Measurements from ENCODE around the gene ACOXL.

Gene ACOXL

DNA sequence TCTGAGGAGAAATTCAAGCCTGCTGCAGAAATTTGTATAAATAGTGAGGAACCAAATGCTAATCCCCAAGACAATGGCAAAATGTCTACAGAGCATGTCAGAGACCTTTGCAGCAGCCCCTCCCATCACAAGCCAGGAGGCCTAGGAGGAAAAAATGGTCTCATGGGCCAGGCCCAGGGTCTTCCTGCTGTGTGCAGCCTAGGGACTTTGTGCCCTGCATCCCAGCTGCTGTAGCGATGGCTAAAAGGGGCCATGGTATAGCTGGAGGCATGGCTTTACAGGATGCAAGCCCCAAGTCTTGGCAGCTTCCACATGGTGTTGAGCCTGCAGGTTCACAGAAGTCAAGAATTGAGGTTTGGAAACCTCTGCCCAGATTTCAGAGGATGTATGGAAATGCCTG is 197.2 kb downstream of the ACOXL start:
- Histone ChIP-seq H3K36me3 (ENCODE audit: insufficient read depth, low read length) (no peaks in the 10 kb centered on the region), H3K9me2 (ENCODE audit: low read depth, low read length) (no peaks in the 10 kb centered on the region), H3K4me3 (ENCODE audit: low read depth, low read length, poor library complexity, severe bottlenecking) (no peak overlapping the region), H3K9ac (ENCODE audit: low read length) (no peak overlapping the region), H3K27ac (ENCODE audit: low read depth, low read length, poor library complexity, severe bottlenecking) (no peak overlapping the region), H4K20me1 (ENCODE audit: insufficient read depth, low read length) (no peaks in the 10 kb centered on the region), H3K9me3 (ENCODE audit: low read length) (no peaks in the 10 kb centered on the region), H3F3A (ENCODE audit: insufficient read depth, low read length) (no peaks in the 10 kb centered on the region), H3K27me3 (ENCODE audit: insufficient read depth, low read length) (no peaks in the 10 kb centered on the region), H3K4me1 (ENCODE audit: insufficient read depth, low read length, severe bottlenecking) (no peaks in the 10 kb centered on the region), H3K79me2 (ENCODE audit: insufficient read depth, low read length) (no peaks in the 10 kb centered on the region), H3K4me2 (ENCODE audit: low read length) (no peak overlapping the region), H2AFZ (ENCODE audit: low read length) (no peak overlapping the region)
- TF ChIP-seq EZH2 (IDR thresholded peaks at IDR 0.05; ENCODE audit: borderline replicate concordance, low read length) (no peak), CTCF (IDR thresholded peaks at IDR 0.05; ENCODE audit: low read length) (no peak)

- Histone ChIP-seq H3F3A (ENCODE audit: insufficient read depth, low read length) (no peaks in the 10 kb centered on the region), H3K9me3 (ENCODE audit: low read length) (no peaks in the 10 kb centered on the region), H3K36me3 (ENCODE audit: insufficient read depth, low read length) (no peaks in the 10 kb centered on the region), H3K79me2 (ENCODE audit: insufficient read depth, low read length) (no peaks in the 10 kb centered on the region), H3K9me2 (ENCODE audit: low read depth, low read length) (no peaks in the 10 kb centered on the region), H3K27me3 (ENCODE audit: insufficient read depth, low read length) (no peaks in the 10 kb centered on the region), H3K4me1 (ENCODE audit: insufficient read depth, low read length, severe bottlenecking) (no peaks in the 10 kb centered on the region), H4K20me1 (ENCODE audit: insufficient read depth, low read length) (no peaks in the 10 kb centered on the region), H2AFZ (ENCODE audit: low read length) (no peak overlapping the region), H3K4me2 (ENCODE audit: low read length) (no peak overlapping the region), H3K27ac (ENCODE audit: low read depth, low read length, poor library complexity, severe bottlenecking) (no peak overlapping the region), H3K4me3 (ENCODE audit: low read depth, low read length, poor library complexity, severe bottlenecking) (no peak overlapping the region), H3K9ac (ENCODE audit: low read length) (no peak overlapping the region)
- TF ChIP-seq CTCF (IDR thresholded peaks at IDR 0.05; ENCODE audit: low read length) (no peak), EZH2 (IDR thresholded peaks at IDR 0.05; ENCODE audit: borderline replicate concordance, low read length) (no peak)
These were observed 199.3 kb downstream of the ACOXL start for GRCh38 chr2:110931648-110932047.

DNA sequence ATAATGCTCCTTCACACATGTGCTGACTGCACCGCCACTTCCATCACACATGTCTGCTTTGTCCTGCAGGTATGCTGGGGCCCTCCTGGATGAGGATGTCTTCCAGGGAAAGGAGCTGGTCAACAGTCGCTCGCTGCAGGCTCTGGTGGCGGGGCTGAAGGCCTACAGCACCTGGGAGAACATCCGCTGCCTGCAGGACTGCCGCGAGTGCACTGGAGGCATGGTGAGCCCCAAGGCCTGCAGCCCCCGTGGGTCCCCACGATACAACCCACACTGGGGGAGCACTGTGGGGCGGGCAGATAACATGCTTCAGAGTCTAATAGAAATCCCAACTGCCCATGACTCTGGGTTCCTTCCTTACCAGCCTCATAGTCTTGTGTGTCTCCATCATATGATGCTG is 201.0 kb downstream of the ACOXL start:
- Histone ChIP-seq H3K79me2 (ENCODE audit: insufficient read depth, low read length) (no peaks in the 10 kb centered on the region), H3K4me3 (ENCODE audit: low read depth, low read length, poor library complexity, severe bottlenecking) (no peak overlapping the region), H4K20me1 (ENCODE audit: insufficient read depth, low read length) (no peaks in the 10 kb centered on the region), H3F3A (ENCODE audit: insufficient read depth, low read length) (no peaks in the 10 kb centered on the region), H3K9me2 (ENCODE audit: low read depth, low read length) (no peaks in the 10 kb centered on the region), H3K4me2 (ENCODE audit: low read length) (no peak overlapping the region), H3K36me3 (ENCODE audit: insufficient read depth, low read length) (no peaks in the 10 kb centered on the region), H3K27me3 (ENCODE audit: insufficient read depth, low read length) (no peaks in the 10 kb centered on the region), H3K4me1 (ENCODE audit: insufficient read depth, low read length, severe bottlenecking) (no peaks in the 10 kb centered on the region), H2AFZ (ENCODE audit: low read length) (no peak overlapping the region), H3K9me3 (ENCODE audit: low read length) (no peaks in the 10 kb centered on the region), H3K27ac (ENCODE audit: low read depth, low read length, poor library complexity, severe bottlenecking) (no peak overlapping the region), H3K9ac (ENCODE audit: low read length) (no peak overlapping the region)
- TF ChIP-seq CTCF (IDR thresholded peaks at IDR 0.05; ENCODE audit: low read length) = no peak
- no peak for TF ChIP-seq EZH2 (IDR thresholded peaks at IDR 0.05; ENCODE audit: borderline replicate concordance, low read length)
